Mammary epithelial cell (primary cell): Measurements from ENCODE around the gene POMT2.

Experiments used
- CTCF ChIP-seq, 2 donors: IDR thresholded peaks in 1 of 2; conservative IDR thresholded peaks in 1 of 2; 2 replicates each; pipeline ENCODE4 v1.5.1; 2011 to 2012; ENCODE audit warnings: inconsistent platforms in 2 of 2, low read length in 2 of 2, mild to moderate bottlenecking in 2 of 2, control low read depth in 1 of 2, low read depth in 1 of 2; ENCODE audit not compliant: insufficient read depth in 1 of 2; ENCODE audit errors: extremely low read depth in 1 of 2
- EZH2 ChIP-seq: IDR thresholded peaks from 2 replicates; pipeline ENCODE4 v1.6.1; 2012; ENCODE audit warnings: low read length, inconsistent platforms, borderline replicate concordance

- TF ChIP-seq CTCF (conservative IDR thresholded peaks at IDR 0.05 in 1 of 2, IDR thresholded peaks at IDR 0.05 in 1 of 2; ENCODE audit: extremely low read depth in 1 of 2, insufficient read depth in 1 of 2, low read depth in 1 of 2, low read length in 2 of 2): no peak
- TF ChIP-seq EZH2: no peak
Observed at GRCh38 chr14:77337880-77338279, 17.2 kb upstream of the POMT2 start.
